Astrocyte (in vitro differentiated cells and primary cell): ENCODE data around the gene FBXO34.

ENCODE experiments used
- CTCF ChIP-seq: IDR thresholded peaks from 2 replicates; pipeline ENCODE4 v1.5.1; 2011; ENCODE audit warnings: low read depth, mild to moderate bottlenecking, inconsistent platforms, low read length, moderate library complexity; ENCODE audit not compliant: insufficient read depth
- EZH2 ChIP-seq: IDR thresholded peaks from 2 replicates; pipeline ENCODE4 v1.6.1; 2012; ENCODE audit warnings: mild to moderate bottlenecking, low read length, inconsistent platforms; ENCODE audit not compliant: insufficient read depth

DNA sequence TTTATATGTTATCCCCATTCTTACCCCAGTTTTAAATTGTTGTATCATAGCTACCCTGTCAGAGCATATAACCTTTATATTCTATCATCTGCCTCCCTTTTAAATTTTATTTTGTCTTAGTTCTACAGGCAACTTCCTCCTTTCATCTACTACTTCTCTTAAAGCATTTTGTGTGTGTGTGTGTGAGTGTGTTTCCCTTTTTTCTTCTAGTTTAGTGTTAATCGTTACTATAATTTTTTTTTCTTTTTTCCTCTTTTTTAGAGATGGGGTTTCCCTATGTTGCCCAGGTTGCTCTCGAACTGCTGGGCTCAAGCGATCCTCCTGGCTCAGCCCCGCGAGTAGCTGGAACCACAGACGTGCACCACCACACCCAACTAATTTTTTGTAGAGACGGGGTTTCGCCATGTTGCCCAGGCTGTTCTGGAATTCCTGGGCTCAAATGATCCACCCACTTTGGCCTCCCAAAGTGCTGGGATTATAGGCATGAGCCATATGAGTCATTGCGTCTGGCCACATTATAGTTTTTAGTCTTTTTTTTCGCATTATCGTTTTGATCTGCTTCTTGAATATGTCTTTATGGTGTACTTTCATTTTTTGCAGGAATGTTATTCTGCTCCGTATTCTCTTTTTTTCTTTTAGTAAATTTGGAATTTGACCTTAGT lies 33.1 kb upstream of the FBXO34 start:
- TF ChIP-seq EZH2 (no peak), CTCF (no peak)
